Subcutaneous adipose tissue (tissue), 4 donors: ENCODE results near the gene CRMP1. TPM values are rescaled to one million over a fixed set of nuclear protein-coding genes. Genes with fewer than 3 reads are reported as not detected.

Experiments used
- CTCF ChIP-seq: fragments of 450-650 bp; IDR thresholded peaks from one replicate; pipeline ENCODE4 v1.5.1; 2016; ENCODE audit warnings: low read depth, mild to moderate bottlenecking, control low read depth, antibody characterized with exemption, moderate library complexity
- total RNA-seq, 4 donors: library from RNA; depleted of rRNA; stranded (reverse); fragments of >200 nt; gene quantifications; one replicate each; pipeline ENCODE4 v1.1.0, GENCODE V29; 2016

Gene CRMP1
- total RNA-seq, 4 donors from 2014 or later = not detected

GRCh38 chr4:5852523-5853202 lies 40.2 kb downstream of the CRMP1 start:
- no peak for TF ChIP-seq CTCF

- TF ChIP-seq CTCF = no peak
Measured at GRCh38 chr4:5851637-5852301, 41.1 kb downstream of the CRMP1 start.

- TF ChIP-seq CTCF = no peak
Measured at GRCh38 chr4:5845035-5845905, 47.6 kb downstream of the CRMP1 start.

- no peak for TF ChIP-seq CTCF
Measured at GRCh38 chr4:5843573-5844530, 49.0 kb downstream of the CRMP1 start.

GRCh38 chr4:5842456-5842855 lies 50.4 kb downstream of the CRMP1 start:
- TF ChIP-seq CTCF = no peak

- TF ChIP-seq CTCF = no peak
Measured at GRCh38 chr4:5839751-5840674, 52.9 kb downstream of the CRMP1 start.
